ENCODE data around the gene FANCE. TPM values are rescaled to one million over a fixed set of nuclear protein-coding genes. Genes with fewer than 3 reads are reported as not detected.
"Not testable (repeated sequence)": the region's sequence is repeated elsewhere in the genome, so short reads cannot be mapped to it uniquely, and the experiment has no call there.

FANCE gene
- polyA plus RNA-seq, 1 donor = 27.8 TPM

DNA sequence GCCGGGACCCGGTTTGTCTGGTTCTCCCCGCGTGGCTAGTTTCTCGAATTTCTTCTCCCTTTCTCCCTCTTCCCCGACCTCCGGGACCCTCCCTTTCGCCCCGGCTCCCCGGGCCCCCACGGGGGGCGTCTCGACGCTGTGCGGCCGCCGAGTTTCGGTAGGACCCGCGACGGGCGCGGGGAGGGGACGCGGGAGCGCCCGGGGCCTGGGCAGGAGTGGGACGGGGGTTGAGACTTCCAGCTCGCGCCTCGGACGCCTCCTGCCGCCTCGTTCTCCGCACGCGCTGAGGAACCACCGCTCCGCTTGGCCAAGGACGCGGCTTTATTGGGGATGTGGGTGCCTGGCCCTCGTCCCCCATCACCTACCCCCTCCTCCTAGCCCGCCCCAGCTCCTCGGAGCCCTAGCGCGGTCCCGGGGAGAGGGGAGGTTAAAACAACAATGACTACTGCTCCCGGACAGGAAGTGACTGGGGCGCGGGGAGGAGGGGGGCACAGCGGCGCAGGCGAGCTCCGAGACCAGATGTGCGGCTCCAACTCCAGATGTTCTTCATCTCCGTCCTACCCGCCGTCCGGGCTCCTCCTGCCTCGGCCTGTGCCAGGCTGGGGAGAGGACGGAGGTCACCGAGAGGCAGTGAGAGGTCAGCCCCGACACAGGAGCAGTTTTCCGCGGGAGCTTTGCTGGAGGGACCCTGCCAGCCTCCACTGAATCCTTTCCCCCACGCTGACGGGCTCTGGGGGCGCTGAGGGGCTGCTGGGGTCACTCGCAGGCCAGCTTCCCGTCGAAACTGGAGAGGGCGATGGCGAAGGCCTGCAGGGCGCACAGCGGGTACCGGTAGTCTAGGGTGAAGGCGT is 45.7 kb downstream of the FANCE start:
- peak; percentile 81 for DNase-seq

DNA sequence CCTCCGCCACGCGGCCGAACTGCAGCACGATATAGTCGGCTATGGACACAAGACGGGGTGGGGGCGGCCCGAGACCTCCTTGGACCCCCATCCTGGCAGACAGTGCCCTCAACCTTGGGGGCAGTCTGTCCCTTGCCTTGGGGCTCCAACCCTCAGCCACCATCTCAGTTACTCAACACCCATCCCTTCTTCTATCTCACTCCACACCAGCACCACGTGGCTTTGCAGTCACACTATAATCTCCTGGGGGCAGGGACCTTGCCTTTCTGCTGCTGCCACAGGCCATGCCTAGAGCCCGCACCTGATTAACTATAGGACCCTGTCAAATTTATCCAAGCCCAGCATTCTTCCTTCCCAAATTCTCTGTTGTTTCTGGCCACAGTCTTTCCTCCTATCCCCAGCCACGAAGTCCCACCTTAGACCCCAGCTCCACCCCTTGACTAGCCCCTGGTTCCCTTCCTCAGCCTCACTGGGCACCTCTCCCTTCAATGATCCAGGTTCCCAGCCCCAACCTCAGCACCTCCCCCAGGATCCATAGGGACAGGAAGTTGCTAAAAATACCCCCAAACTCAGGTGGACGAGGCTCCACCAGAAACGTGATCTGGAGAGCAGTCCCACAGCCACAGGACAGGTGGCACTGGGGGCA is 46.4 kb downstream of the FANCE start:
- DNase-seq = no peak

DNA sequence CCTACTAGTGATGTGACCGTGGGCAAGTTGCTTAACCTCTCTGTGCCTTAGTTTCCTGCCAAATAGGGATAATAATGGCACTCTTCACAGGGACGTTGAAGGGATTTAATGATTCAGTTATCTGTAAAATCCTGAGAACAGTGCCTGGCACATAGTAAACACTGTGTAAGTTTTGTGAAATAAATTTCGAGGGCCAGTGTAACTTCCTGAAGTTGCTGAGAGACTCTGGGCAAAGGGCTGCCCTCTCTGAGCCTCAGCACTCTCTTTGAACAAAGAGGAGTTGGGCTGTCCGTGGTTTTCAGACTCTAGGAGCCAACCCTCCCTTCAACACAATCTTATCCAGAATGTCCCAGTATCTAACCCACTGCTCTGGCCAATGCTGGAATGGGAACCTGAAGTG is 47.2 kb downstream of the FANCE start:
- DNase-seq = no peak

DNA sequence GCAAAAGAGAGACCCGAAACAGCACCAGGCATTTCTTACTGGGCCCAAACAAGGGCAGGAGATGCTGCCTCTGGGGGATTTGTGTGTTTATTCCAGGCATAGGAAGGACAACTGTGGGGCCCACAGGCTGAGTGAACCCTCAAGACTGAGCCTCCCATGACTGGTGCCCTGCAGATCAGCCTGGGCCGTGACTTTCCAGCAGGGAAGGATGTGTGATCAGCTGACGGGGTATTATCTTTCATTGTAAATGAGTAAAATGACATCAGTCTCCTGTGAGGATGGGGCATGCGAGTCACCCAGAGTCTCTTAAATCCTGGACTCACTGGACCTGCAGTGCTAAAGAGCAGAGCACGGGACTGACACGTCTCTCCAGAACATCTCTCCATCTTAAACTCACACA is 48.6 kb downstream of the FANCE start:
- DNase-seq = no peak

DNA sequence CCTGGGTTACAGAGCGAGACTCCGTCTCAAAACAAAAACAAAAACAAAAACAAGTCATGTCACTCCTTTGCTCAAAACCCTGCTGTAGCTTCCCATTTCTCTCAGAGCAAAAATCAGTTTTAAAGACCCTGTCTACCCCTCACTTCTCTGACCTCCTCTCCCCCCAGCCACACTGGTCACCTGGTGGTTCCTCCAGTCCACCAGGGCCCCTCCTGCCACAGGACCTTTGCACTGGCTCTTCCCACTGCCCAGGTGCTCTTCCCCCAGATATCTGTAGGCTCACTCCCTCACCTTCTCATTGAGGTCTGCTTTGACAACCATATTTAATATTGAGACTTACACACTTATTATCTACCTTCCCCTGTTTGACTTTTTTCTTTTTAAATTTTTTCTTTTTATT is 49.6 kb downstream of the FANCE start:
- no peak for DNase-seq

DNA sequence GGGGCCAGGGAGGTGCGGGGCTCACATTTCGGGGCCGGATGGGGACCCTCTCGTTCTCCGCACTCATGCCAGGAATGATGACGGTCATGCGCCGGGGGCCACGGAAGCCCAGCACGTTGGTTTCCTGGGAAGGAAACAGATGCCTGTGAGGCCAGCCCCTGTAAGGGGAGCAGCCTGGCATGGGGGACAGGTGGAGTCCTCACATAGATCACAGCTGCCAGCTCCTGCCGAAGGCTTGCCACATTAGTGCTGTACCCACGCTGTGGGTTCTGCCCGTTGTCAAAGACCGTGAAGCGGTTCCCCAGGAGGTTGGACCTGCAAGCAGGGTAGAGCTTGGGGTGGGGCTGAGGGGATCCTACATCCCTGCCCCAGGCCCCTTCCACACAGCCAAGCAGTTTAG is 51.4 kb downstream of the FANCE start:
- DNase-seq = no peak

DNA sequence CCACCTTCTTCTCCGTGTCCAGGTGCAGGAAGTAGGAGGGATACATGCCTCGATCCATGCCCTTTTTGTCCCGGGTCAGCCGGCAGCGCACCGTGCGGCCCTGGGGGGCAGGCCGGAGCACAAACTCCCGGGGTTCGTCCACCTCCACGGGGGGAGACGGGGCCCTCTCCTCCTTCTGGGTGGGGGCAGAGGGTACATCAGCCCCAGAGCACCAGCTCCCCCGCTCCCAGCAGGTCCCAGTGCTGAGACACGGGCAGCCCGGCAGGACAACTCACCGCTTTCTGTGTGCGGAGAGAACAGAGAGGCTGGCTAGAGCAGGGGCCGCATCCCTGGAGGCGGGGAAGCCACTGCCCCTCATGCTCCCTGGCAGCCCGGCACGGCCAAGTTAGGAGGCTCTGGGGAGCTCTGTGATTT is 53.9 kb downstream of the FANCE start:
- DNase-seq = no peak

DNA sequence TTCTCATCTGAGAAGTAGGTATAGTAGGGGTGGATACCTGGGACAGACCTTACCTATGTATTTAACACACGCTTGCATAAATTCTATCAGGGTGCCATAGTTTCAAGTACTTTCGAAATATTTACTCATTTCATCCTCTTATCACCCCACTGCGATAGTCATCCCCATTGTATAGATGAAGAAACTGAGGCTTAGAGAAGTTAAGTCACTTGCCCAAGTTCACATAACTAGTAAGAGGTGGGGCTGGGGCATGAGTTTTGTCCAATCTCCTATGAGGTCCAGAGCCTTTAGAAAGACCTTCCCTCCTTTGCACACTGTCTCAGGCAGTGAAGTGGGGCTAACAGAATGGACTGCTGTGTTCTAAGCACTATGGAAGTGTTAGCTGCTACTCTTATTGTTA is 54.4 kb downstream of the FANCE start:
- DNase-seq = no peak

DNA sequence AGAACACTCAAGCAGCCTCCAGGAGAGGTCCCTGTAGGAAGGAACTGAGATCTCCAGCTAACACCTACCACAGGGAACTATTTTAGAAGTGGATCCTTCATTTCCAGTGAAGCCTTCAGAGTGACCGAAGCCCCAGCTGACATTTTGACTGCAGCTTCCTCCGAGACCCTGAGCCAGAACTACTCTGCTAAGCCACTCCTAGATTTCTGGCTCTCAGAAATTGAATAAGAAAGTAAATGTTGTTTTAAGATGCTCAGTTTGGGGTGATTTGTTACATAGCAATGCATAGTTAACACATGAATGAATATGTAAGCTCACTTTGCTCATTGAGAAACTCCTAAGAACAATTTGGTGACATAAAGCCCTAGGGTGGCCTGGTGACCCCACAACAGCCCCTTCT is 55.1 kb downstream of the FANCE start:
- no peak for DNase-seq

DNA sequence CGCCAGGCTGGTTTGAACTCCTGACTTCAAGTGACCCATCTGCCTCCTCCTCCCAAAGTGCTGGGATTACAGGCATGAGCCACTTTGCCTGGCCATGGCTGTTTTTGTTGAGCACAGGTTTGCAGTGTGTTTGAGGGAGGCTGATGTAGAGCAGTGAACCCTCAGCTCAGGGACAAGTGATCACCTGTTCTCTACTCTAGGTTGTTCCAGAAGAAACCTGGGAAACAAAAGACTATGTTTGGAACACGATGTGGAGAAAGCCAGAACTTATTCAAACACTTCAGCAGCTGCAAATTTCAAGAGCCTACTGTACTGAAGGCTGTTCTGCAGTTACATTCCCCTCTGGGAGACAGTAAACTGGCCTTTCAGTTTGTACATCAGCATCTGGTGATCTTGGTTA is 55.9 kb downstream of the FANCE start:
- no peak for DNase-seq

DNA sequence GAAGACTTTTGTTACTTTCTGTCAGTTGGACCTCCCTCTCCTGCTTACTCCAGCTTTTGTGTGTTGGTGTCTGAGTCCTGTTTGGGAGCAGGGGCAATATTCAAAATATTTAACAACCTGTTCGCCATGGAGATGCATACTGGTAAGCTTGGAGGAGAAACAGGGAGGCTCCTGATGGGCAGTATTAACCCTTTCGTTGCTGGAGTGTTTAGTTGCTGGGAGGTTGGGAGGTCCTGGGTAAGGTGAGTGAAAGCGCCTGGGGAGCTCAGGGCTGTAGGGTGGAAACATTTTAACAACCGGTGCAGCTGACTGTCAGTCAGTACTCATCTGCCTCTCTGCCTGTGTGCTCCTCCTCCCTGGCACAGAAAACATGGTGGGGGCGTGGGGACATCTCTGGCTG is 56.4 kb downstream of the FANCE start:
- no peak for DNase-seq

DNA sequence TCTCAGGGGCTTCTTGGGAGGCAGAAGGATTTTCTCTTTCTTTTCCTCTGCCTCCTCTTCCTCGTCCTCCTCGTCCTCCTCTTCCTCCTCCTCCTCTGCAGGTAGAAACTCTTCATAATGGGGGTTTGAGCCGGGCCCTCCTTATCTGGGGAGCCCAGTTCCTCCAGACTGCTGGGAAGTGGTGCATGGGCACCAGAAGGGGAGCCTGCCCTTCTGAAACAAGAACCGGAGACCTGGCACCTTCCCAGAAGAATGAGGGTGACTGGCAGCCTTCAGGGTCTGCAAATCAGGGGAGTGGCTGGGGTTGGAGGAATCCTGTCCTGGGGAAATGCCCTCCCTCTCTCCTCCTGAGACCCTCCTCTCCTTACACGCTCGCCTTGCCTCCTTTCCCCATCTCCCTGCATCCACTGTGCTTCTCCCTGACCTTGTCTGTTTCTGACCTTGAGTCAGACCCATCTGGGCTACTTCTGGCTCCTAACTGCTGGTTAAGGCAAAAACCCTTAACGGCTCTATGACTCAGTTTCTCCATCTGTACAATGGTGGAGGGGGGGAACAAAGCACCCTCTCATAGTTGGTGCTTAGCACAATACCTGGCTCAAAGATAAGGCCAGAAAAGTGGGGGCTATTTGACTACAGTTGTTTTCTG is 58.9 kb downstream of the FANCE start:
- DNase-seq = no peak

DNA sequence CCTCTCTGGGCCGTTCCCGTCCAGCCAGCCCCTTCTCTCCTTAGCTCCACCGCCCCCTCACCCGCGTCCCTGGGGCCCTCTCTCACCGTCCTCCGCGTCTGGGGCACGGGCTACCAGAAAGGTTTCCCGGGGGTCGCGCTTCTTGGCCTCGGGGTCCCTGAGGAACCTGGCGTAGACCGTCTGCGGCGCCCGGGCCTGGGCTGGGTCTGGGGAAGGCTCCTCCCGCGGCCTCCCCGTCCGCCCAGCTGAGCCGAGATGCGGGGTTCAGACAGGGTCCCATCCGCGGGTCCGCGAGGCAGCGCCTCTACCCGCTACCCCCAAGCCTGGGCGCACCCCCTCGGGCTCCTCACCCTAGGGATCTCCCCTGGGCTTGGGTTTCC is 59.4 kb downstream of the FANCE start:
- DNase-seq = no peak

DNA sequence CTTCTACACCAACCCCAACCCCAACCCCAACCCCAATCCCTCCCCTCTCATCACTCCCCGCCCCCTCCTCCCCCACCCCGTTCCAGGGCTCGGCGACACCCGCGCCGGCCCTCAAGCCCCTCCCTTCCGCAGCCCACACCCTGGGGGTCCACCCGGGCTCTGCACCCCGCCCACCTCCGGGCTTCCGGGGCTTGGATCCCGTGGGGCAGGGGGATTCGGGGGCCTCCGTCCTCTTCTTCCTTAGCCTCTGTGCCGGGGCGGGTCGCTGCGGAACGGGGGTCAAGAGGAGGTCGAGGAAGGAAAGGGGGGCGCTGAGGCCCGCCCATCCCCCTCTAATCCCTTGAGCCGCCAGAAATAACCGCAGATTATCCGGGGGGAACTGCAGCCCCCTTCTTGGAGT is 59.9 kb downstream of the FANCE start:
- no peak for DNase-seq

DNA sequence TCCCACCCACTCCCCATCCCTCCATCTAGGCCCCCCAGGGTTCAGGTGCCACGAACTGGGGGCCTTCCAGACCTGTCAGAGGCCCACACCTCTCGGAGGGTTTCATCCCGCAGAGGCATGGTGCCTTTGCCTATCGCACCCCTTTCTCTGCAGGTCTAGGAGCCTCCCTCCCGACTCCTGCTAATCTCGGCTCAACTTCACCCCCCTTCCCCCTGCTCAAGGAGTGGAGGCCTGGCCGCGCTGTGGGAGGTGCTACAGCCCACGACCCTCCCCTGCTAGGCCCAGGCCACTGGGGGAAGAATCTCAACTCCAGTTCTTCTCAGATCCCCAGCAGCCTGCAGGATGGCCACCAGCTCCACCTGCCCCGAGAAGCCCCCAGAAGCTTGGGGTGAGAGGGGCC is 60.6 kb downstream of the FANCE start, which contains the start of gene TULP1:
TSS of gene TULP1 (minus strand) at position 157 of the 400 bp plus-strand sequence. CDS start at position 119, 38 bp downstream.
- DNase-seq = no peak

DNA sequence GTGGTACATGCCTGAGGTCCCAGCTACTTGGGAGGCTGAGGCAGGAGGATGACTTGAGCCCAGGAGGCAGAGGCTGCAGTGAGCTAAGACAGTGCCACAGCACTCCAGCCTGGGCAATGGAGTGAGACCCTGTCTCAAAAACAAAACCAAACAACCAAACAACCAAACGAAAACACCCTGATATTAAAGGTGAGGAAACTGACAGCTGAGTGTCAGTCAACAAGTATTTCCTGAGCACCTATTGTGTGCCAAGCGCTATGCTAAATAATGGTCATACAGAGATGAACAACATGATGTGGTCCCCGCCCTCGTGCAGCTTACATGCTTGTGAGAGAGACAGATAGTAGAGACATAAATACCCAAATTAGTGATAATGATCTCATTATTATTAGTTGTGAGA is 62.4 kb downstream of the FANCE start:
- DNase-seq = no peak

DNA sequence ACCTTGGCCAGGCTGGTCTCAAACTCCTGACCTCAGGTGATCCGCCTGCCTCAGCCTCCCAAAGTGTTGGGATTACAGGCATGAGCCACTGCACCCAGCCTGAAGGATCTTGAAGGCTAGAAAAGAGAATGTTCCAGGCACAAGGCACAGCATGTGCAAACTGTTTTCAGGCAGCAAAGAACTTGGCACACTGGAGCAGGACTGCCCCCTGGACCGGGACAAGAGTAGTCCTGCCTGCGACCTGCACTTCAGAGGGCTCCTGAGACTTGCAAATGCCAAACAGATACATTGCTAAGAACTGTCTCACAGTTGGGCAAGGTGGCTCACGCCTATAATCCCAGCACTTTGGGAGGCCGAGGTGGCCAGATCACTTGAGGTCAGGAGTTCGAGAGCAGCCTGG is 63.8 kb downstream of the FANCE start:
- DNase-seq = not testable (repeated sequence)

Other genes with a start within 250 kb of the FANCE start
- 1.1 TPM for gene SCUBE3, start 238.4 kb upstream of the FANCE start, polyA plus RNA-seq (ENCODE audit: insufficient read length)
- gene ZNF76, start 192.6 kb upstream of the FANCE start, polyA plus RNA-seq (ENCODE audit: insufficient read length) = 28.7 TPM
- gene DEF6, start 154.5 kb upstream of the FANCE start, polyA plus RNA-seq (ENCODE audit: insufficient read length) = 4.5 TPM
- gene PPARD, start 109.8 kb upstream of the FANCE start, polyA plus RNA-seq (ENCODE audit: insufficient read length) = 26.7 TPM
- 2,463 TPM for gene RPL10A, start 16.1 kb downstream of the FANCE start, polyA plus RNA-seq (ENCODE audit: insufficient read length)
- gene TEAD3, start 44.7 kb downstream of the FANCE start, polyA plus RNA-seq (ENCODE audit: insufficient read length) = 74.7 TPM
- 1.9 TPM for gene TULP1, start 60.6 kb downstream of the FANCE start, polyA plus RNA-seq (ENCODE audit: insufficient read length)
- gene FKBP5, start 236.6 kb downstream of the FANCE start, polyA plus RNA-seq (ENCODE audit: insufficient read length) = 14.5 TPM

Data from hindlimb muscle (tissue), 1 donor.